Astrocyte of the spinal cord (primary cell): ENCODE results near the gene CAPN8.

Experiments
- DNase-seq: peaks from one replicate; pipeline ENCODE4 v3.0.0; 2011; ENCODE audit warnings: low read depth, low spot score
- H3K4me3 ChIP-seq: 2 replicates; pipeline ENCODE4 v1.5.1; 2011; ENCODE audit warnings: low read depth, mild to moderate bottlenecking, low read length, moderate library complexity
- in situ Hi-C: cut with HindIII; loops from 2 replicates; pipeline ENCODE4 v1.10.0; 2017; ENCODE audit warnings: low sequenced_read_pairs
- TF ChIP-seq, protein P1 (sequence below): IDR thresholded peaks from 2 replicates; pipeline ENCODE4 v1.5.1; 2012; ENCODE audit warnings: low read depth, mild to moderate bottlenecking, low read length, inconsistent platforms

The CAPN8 gene

DNA sequence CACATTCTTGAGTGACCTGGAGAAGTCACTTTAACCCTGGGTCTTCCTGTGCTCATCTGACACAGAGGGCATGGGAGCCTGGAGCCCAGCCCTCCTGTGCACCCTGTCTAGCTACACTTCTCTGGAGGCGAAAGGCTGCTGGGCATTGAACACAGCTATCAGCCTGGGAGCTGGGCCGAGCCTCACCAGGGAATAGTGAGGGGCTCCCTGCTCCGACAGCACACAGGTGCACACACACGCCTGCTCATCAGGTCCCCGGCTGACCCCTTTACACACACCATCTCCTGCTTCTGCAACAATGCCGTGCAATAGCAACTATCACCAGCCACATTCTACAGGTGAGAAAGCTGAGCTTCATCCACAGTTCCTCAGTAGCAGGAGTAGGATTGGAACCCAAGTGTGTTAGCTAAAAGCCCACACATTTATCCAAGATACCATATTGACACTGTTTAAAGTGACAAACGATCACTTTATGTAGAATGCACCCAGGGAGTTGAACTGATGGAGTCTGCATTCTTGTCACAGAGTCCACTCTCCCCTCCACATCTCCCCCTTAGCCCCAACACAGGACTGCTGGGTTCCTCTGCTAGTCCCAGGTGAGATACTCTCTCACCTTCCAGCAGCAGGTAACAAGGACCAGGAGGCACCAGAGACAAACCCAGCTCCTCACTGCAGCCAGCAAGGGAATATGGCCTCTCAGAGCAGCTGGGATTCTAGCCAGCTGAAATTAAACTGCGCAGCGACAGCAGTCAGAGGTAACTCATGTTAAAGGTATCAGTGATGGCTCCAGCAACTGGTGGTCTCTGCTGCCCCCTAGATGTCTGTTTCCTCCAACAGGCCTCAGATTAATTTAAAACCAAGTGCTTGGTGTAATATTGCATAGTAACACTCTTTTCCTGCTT is 18.3 kb upstream of the CAPN8 start:
- no peak overlapping the region for H3K4me3 ChIP-seq
- TF ChIP-seq, protein P1, sequence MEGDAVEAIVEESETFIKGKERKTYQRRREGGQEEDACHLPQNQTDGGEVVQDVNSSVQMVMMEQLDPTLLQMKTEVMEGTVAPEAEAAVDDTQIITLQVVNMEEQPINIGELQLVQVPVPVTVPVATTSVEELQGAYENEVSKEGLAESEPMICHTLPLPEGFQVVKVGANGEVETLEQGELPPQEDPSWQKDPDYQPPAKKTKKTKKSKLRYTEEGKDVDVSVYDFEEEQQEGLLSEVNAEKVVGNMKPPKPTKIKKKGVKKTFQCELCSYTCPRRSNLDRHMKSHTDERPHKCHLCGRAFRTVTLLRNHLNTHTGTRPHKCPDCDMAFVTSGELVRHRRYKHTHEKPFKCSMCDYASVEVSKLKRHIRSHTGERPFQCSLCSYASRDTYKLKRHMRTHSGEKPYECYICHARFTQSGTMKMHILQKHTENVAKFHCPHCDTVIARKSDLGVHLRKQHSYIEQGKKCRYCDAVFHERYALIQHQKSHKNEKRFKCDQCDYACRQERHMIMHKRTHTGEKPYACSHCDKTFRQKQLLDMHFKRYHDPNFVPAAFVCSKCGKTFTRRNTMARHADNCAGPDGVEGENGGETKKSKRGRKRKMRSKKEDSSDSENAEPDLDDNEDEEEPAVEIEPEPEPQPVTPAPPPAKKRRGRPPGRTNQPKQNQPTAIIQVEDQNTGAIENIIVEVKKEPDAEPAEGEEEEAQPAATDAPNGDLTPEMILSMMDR = peak; percentile 64
- peak; percentile 53 for DNase-seq
- in situ Hi-C loops = no loop called here

DNA sequence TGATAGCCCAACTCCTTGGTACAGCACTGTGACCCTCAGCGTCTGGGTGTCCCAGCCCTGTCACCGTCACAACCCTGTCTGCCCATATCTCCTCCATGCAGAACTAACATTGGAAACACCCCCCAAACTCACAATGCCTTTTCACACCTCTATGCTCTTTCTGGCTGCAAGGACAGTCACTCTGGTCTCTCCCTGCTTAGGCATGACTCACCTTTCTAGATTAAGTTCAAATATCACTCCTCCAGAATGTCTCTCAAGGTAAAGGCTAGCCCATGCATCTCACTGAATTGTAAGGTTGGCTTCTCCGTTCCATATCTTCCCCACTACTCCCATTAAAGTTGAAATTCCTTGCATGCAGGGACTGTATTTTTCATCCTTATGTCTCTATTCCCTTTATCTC is 17.0 kb upstream of the CAPN8 start:
- in situ Hi-C loops = no loop called here
- H3K4me3 ChIP-seq = no peak overlapping the region
- DNase-seq = no peak
- TF ChIP-seq, protein P1 = no peak

DNA sequence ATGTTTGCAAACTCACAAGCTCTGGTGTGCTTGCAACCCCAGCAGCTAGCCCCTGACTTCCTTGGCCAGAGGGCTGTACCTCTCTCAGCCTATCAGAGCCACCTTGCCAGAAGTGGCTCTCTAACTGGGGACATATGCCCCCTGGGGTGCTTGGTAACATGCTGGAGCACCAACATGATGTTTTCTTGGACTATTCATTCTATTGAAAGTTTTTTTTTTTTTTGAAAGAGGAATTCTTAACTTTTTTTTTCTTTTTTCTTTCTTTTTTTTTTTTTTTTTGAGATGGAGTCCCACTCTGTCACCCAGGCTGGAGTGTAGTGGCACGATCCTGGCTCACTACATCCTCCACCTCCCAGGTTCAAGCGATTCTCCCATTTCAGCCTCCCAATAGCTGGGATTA is 14.7 kb upstream of the CAPN8 start:
- in situ Hi-C loops = no loop called here
- H3K4me3 ChIP-seq = no peak overlapping the region
- no peak for DNase-seq
- TF ChIP-seq, protein P1 = no peak

DNA sequence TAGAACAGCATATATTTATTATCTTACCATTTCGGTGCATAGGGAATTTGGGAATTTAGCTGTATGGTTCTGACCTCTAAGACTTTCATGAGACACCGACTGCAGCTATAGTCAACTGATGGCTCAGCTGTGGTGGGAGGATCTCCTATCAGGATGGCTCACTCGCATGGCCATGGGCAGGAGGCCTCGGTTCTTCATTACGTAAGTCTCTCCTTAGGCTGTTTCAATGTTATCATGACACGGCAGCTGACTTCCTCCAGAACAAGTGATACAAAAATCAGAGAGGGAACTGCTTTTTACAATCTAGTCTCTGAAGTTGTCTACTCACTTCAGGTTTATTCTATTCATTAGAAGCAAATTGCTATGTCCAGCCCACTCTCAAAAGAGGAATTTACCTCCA is 13.3 kb upstream of the CAPN8 start:
- TF ChIP-seq, protein P1 = no peak
- in situ Hi-C loops = no loop called here
- no peak for DNase-seq

DNA sequence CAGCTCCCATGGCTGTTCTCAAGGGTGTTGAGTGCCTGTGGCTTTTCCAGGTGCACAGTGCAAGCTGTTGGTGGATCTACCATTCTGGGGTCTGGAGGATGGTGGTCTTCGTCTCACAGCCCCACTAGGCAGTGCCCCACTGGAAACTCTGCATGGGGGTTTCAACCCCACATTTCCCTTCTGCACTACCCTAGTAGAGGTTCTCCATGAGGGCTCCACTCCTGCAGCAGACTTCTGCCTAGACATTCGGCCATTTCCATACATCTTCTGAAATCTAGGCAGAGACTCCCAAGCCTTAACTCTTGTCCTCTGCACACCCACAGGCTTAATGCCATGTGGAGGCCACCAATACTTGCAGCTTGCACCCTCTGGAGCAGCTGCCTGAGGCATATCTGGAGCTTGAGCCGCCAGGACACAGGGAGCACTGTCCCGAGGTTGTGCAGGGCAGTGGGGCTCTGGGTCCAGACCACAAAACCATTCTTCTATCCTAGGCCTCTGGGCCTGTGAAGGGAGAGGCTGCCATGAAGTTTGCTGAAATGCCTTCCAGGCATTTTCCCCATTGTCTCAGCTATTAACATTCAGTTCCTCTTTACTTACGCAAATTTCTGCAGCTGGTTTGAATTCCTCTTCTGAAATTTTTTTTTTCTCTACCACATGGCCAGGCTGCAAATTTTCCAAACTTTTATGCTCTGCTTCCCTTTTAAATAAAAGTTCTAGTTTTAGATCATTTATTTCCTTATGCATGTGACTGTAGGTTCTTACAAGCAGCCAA is 8.8 kb upstream of the CAPN8 start:
- TF ChIP-seq, protein P1 = no peak
- in situ Hi-C loops = no loop called here
- no peak overlapping the region for H3K4me3 ChIP-seq
- no peak for DNase-seq

More for the DNA sequence above, 13.3 kb upstream of the CAPN8 start:
- H3K4me3 ChIP-seq = no peak overlapping the region

DNA sequence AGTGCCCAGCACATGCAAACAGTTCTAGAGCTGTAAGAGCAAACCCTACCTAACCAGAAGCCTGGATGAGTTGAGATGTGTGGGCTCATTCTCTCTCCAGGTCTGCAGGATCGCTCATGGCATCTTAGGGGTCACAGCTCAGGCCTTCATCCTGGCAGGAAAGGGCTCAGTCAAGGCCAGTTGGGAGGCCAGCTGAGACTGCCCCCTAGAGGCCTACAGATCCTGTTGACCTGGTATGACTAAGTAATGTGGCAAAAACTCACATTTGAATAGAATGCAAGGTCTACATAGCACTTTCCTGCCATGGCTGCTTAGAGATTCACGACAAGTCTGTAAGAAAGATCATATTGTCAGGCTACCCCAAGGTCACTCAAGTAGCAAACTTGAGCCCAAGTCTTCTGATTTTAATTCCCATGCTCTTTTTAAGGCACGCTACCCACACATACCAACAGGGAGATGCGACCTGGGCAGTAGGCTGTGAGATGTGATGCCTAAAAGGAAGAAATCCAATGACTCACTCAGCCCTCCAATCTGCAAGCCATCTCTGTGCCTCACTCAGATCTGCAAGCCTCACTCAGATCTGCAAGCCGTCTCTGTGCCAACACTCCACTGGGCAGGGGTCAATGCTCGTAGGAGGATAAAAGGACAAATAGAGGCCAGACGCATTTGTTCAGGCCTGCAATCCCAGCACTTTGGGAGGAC is 5.1 kb upstream of the CAPN8 start:
- in situ Hi-C loops = no loop called here
- TF ChIP-seq, protein P1 = peak; percentile 54
- DNase-seq = peak; percentile 18
- H3K4me3 ChIP-seq = no peak overlapping the region
